ENCODE data around the gene COL1A1.

GRCh38 chr17:50180111-50180510 lies 21.3 kb downstream of the COL1A1 start:
- no peak for TF ChIP-seq CTCF (IDR thresholded peaks at IDR 0.05; ENCODE audit: low read length)
- TF ChIP-seq EZH2 (IDR thresholded peaks at IDR 0.05; ENCODE audit: borderline replicate concordance, low read length) = no peak

All from OCI-LY1 (cell line).